HT-29 (cell line): ENCODE results near the gene MEOX1. TPM values are rescaled to one million over a fixed set of nuclear protein-coding genes. Genes with fewer than 3 reads are reported as not detected.

ENCODE experiments used
- DNase-seq: peaks from one replicate; pipeline ENCODE4 v3.0.0-alpha.2; 2015; ENCODE audit warnings: low spot score
- total RNA-seq: library from RNA; depleted of rRNA; stranded (reverse); fragments of >200 nt; shearing (Covaris generic); gene quantifications from 2 replicates; pipeline ENCODE4 v1.2.3, GENCODE V29; 2014

Gene MEOX1
- total RNA-seq, 1 experiment from 2014 or later, result not detected

GRCh38 chr17:43658900-43659299 lies 2.8 kb downstream of the MEOX1 start:
- no peak for DNase-seq

GRCh38 chr17:43655693-43656255 lies 5.9 kb downstream of the MEOX1 start:
- no peak for DNase-seq

- no peak for DNase-seq
Observed at GRCh38 chr17:43652124-43652480, 9.6 kb downstream of the MEOX1 start.

- DNase-seq, result no peak
Observed at GRCh38 chr17:43650471-43650870, 11.3 kb downstream of the MEOX1 start.

- DNase-seq, result no peak
Observed at GRCh38 chr17:43648916-43649315, 12.8 kb downstream of the MEOX1 start.

GRCh38 chr17:43645765-43646481 lies 15.8 kb downstream of the MEOX1 start:
- no peak for DNase-seq

GRCh38 chr17:43645450-43645764 lies 16.3 kb downstream of the MEOX1 start:
- DNase-seq, result no peak

GRCh38 chr17:43644081-43644480 lies 17.6 kb downstream of the MEOX1 start:
- no peak for DNase-seq

- no peak for DNase-seq
Observed at GRCh38 chr17:43641416-43641815, 20.3 kb downstream of the MEOX1 start.

- no peak for DNase-seq
Observed at GRCh38 chr17:43640491-43641252, 21.1 kb downstream of the MEOX1 start.

GRCh38 chr17:43637563-43638323 lies 24.0 kb downstream of the MEOX1 start:
- no peak for DNase-seq

GRCh38 chr17:43636426-43636825 lies 25.3 kb downstream of the MEOX1 start:
- DNase-seq, result no peak

GRCh38 chr17:43634591-43635125 lies 27.1 kb downstream of the MEOX1 start:
- no peak for DNase-seq

GRCh38 chr17:43632221-43632620 lies 29.5 kb downstream of the MEOX1 start:
- DNase-seq, result no peak

GRCh38 chr17:43631429-43631828 lies 30.3 kb downstream of the MEOX1 start:
- DNase-seq, result no peak

GRCh38 chr17:43628089-43628650 lies 33.6 kb downstream of the MEOX1 start:
- no peak for DNase-seq

GRCh38 chr17:43627653-43628052 lies 34.1 kb downstream of the MEOX1 start:
- DNase-seq, result no peak

GRCh38 chr17:43626023-43626422 lies 35.7 kb downstream of the MEOX1 start:
- DNase-seq, result no peak

- no peak for DNase-seq
Observed at GRCh38 chr17:43625606-43626005, 36.1 kb downstream of the MEOX1 start.

GRCh38 chr17:43620581-43620980 lies 41.1 kb downstream of the MEOX1 start:
- DNase-seq, result no peak

- no peak for DNase-seq
Observed at GRCh38 chr17:43620147-43620546, 41.6 kb downstream of the MEOX1 start.

- no peak for DNase-seq
Observed at GRCh38 chr17:43619705-43620104, 42.0 kb downstream of the MEOX1 start.
